Sigmoid colon (tissue), 4 donors: ENCODE data around the gene HIRIP3.

Source experiments
- CTCF ChIP-seq, 4 experiments: fragments of 450-650 bp in 3 of 4; fragments of 200-600 bp in 1 of 4; IDR thresholded peaks; one replicate each; pipeline ENCODE4 v1.5.1; 2016 to 2019; ENCODE audit warnings: antibody characterized with exemption in 4 of 4, mild to moderate bottlenecking in 3 of 4, moderate library complexity in 2 of 4
- EP300 ChIP-seq, 4 donors: sonication (generic); formaldehyde crosslinking; IDR thresholded peaks; one replicate each; pipeline ENCODE4 v1.6.1; 2017; ENCODE audit warnings: antibody characterized with exemption in 4 of 4
- POLR2A ChIP-seq, 2 donors: fragments of 450-650 bp; IDR thresholded peaks; one replicate each; pipeline ENCODE4 v1.6.1; 2016; ENCODE audit warnings: antibody characterized with exemption in 2 of 2, mild to moderate bottlenecking in 2 of 2, moderate library complexity in 2 of 2
- POLR2AphosphoS5 ChIP-seq, 4 donors: sonication (generic); formaldehyde crosslinking; IDR thresholded peaks; one replicate each; pipeline ENCODE4 v1.6.1; 2017; ENCODE audit warnings: antibody characterized with exemption in 4 of 4

- peak; percentile 33 to 58 for TF ChIP-seq POLR2A (IDR thresholded peaks at IDR 0.05)
- TF ChIP-seq CTCF (IDR thresholded peaks at IDR 0.05), result peak; percentile 57 to 78 (median 68)
- TF ChIP-seq POLR2AphosphoS5 (IDR thresholded peaks at IDR 0.05), result peak; percentile 69 to 90 (median 83)
- no peak for TF ChIP-seq EP300 (IDR thresholded peaks at IDR 0.05)
Measured at GRCh38 chr16:29961479-29962343, 33.7 kb downstream of the HIRIP3 start, which contains the start of gene TMEM219.
